Stimulated activated CD4-positive, alpha-beta T cell treated with anti-CD3 and anti-CD28 coated beads, Interleukin-15, amount 100 ng/mL, for 24 hours (primary cell): ENCODE results near the gene CADM2.
"Not testable (repeated sequence)": the region's sequence is repeated elsewhere in the genome, so short reads cannot be mapped to it uniquely, and the experiment has no call there.

Experiments used
- DNase-seq: peaks from one replicate; pipeline ENCODE4 v3.0.0-alpha.2; 2020

The CADM2 gene

GRCh38 chr3:85495602-85496001 lies 536.8 kb downstream of the CADM2 start:
- DNase-seq: no peak

GRCh38 chr3:85498177-85498576 lies 539.4 kb downstream of the CADM2 start:
- no peak for DNase-seq

- no peak for DNase-seq
Measured at GRCh38 chr3:85502148-85502875, 543.5 kb downstream of the CADM2 start.

GRCh38 chr3:85504129-85504784 lies 545.5 kb downstream of the CADM2 start:
- not testable (repeated sequence) for DNase-seq

GRCh38 chr3:85504785-85505511 lies 546.2 kb downstream of the CADM2 start:
- not testable (repeated sequence) for DNase-seq

- DNase-seq: not testable (repeated sequence)
Measured at GRCh38 chr3:85507052-85507451, 548.3 kb downstream of the CADM2 start.

GRCh38 chr3:85508659-85509058 lies 549.9 kb downstream of the CADM2 start:
- DNase-seq: no peak

- no peak for DNase-seq
Measured at GRCh38 chr3:85516146-85516545, 557.4 kb downstream of the CADM2 start.

- no peak for DNase-seq
Measured at GRCh38 chr3:85524104-85524503, 565.3 kb downstream of the CADM2 start.

- DNase-seq: no peak
Measured at GRCh38 chr3:85525264-85525663, 566.5 kb downstream of the CADM2 start.

GRCh38 chr3:85533586-85533985 lies 574.8 kb downstream of the CADM2 start:
- no peak for DNase-seq

GRCh38 chr3:85535517-85535916 lies 576.7 kb downstream of the CADM2 start:
- no peak for DNase-seq

- no peak for DNase-seq
Measured at GRCh38 chr3:85539232-85539631, 580.4 kb downstream of the CADM2 start.

- no peak for DNase-seq
Measured at GRCh38 chr3:85554153-85554552, 595.4 kb downstream of the CADM2 start.

GRCh38 chr3:85560088-85560785 lies 601.4 kb downstream of the CADM2 start:
- DNase-seq: no peak

GRCh38 chr3:85567071-85567676 lies 608.4 kb downstream of the CADM2 start:
- DNase-seq: peak; percentile 49

GRCh38 chr3:85570819-85571218 lies 612.0 kb downstream of the CADM2 start:
- no peak for DNase-seq

GRCh38 chr3:85571835-85572234 lies 613.0 kb downstream of the CADM2 start:
- DNase-seq: no peak

- DNase-seq: no peak
Measured at GRCh38 chr3:85572426-85572825, 613.6 kb downstream of the CADM2 start.

GRCh38 chr3:85572978-85573377 lies 614.2 kb downstream of the CADM2 start:
- no peak for DNase-seq

- no peak for DNase-seq
Measured at GRCh38 chr3:85574006-85574705, 615.4 kb downstream of the CADM2 start.

GRCh38 chr3:85576091-85576690 lies 617.4 kb downstream of the CADM2 start:
- peak; percentile 53 for DNase-seq
